HG02870 (cell line): ENCODE results near the gene SEC14L3.

Source experiments
- ATAC-seq: cut with Tn5 transposase; IDR thresholded peaks from one replicate; pipeline ENCODE4 v1.9.1; 2021; ENCODE audit warnings: mild to moderate bottlenecking, moderate library complexity; ENCODE audit not compliant: unreplicated experiment

Gene SEC14L3

DNA sequence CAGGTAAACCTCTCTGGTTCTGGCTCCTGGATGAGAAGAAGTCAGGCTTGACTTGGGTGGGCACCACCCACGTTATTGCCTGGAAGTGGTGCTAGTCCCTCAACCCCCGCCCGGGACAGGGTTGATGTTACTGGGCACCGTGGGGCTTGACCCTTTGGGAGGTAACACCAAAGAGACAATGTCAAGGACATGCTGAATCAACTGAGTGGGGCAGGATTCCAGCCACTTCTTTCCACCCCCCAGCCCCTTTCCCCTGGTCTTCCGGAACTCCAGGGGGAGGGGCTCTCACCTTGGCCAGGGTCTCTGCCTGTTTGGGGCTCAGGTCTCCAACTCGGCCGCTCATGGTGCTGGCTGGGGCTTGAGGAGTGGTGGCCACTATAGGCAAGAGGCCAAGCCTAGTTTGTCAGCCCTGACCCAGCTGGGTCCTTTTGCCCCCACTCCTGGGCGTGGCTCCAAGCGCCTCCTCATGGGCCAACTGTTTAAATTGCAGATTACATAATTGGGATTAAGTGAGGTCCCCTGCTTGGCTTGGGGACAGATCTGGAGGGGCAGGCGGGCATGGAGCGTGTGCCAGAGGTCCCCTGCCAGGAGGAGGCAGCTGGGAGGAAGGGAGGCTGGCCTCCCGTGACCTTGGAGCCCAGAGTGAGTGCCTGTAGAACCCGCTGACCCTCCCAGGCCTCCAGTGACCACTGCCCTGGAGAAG is at the start of gene SEC14L3:
Gene SEC14L3, minus strand, starts transcription at position 402 of the 703 bp plus-strand sequence. Its CDS starts 59 bp downstream, at position 343.
- ATAC-seq, result no peak

DNA sequence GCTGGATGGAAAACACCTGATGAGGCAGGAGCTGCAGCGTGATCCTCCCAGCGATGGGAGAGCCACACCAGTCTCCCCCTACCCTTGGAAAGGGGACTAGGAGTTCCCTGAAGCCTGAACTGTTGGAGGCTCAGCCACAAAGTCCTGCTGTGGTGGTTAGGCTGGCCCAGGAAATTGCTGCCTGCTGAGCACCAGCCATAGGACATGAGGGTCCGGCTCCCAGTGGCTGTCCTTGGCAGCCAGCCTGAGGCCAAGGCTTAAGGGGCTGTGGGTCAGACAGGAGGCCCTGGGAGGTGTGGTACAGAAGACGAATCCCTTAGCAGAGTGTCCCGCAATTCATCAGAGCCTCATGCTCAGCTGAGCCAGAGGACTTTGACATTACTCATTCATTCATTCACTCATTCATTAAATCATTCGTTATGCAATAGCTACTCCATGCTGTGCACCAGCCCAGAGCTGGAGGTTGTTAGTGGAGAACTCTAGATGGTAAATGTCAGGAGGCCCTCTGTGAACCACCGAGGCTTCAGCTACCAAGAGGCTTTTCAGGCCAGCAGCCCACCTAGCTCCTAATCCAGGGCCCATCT is 48.1 kb upstream of the SEC14L3 start:
- no peak for ATAC-seq

DNA sequence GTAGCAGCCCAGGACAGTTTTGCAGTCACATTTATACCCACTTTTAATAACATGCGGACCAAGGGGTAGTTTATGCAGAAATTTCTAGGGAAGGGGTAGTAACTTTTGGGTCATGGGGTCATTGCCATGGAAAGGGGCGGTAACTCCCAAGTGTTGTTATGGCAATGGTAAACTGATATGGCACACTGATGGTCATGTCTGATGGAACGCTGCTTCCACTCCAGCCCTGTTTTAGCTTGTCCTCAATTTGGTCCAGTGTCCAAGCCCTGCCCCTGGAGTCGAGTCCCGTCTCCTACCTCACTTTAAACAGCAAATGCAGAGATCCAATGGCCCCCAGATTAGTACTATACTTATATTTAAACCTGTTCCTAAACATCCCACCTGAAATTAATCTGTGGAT is 44.9 kb upstream of the SEC14L3 start:
- ATAC-seq, result no peak

DNA sequence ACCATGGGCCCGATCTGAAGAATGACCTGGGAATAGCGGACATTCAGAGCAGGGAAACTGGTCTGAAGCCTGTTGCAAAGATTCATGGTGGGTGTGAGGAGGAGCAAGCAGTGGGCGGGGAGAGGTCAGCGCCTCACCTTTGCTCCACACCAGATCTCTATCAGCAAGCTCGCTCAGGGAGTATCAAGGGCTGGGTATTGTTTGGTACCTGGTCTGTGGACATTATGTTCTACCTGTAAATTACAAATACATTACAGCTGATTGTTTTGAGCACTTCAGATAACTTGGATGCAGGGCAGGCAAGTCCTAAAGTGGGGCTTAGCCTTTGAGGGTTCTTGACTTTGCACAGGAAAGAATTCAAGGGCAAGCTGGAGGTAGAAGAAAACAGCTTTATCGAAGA is 44.5 kb upstream of the SEC14L3 start:
- ATAC-seq, result no peak

DNA sequence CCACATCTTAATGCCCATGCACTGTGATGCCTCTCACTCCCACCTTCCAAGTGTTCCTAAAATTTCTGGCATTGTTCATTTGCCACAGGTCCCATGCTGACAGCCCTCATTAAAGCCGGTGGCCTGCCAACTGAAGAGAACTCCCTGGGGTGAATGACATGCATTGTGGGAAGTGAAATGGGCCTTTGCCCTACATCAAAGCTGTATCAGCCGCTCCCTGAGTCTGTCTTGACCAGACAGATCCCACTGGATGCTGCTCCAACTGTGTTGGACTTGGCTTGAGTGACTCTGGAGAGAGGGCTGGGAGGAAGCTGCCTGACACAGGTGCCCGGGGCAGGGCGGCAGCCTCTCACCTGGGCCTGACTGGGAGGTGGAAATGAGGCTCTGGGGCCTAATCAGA is 42.4 kb upstream of the SEC14L3 start:
- no peak for ATAC-seq

DNA sequence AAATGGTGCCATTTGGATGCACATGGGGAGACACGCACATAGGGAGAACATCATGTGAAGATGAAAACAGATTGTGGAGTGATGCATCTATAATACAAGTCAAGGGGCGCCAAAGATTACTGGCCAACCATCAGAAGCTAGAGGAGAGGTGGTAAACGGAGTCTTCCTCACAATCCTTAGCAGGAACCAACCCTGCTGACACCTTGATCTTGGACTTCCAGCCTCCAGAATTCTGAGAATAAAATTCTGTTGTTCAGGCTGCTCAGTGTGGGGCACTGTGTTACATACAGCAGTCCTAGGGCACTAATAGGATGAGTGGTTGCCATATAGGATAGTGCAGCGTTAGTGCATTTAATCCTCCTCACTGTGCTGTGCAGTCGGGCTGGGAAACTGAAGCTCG is 41.6 kb upstream of the SEC14L3 start:
- ATAC-seq, result no peak

DNA sequence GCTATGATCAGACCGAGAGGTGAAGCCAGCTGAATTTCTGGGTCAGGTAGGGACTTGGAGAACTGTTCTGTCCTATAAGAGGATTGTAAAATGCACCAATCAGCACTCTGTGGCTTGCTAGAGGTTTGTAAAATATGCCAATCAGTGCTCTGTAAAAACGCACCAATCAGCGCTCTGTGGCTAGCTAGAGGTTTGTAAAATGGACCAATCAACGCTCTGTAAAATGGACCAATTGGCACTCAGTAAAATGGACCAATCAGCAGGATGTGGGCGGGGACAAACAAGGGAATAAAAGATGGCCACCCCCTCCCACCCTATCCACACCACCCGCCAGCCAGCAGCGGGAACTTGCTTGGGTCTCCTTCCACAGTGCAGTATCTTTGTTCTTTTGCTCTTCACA is 40.1 kb upstream of the SEC14L3 start:
- ATAC-seq, result no peak

DNA sequence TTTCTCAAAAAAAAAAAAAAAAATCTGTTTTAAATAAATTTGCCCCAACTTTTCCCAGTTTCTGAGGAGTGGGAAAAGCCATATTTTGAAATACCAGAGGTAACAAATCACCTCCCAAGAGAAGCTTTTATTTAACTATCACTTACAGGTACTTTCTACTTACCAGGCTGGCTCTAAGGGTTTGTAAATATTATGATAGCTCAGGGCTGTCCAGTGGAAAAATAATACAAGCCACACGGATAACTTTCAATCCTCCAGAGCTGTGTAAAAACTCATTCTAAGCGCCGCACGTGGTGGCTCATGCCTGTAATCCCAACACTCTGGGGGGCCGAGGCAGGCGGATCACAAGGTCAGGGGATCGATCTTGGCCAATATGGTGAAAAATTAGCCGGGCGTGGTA is 39.3 kb upstream of the SEC14L3 start:
- no peak for ATAC-seq

DNA sequence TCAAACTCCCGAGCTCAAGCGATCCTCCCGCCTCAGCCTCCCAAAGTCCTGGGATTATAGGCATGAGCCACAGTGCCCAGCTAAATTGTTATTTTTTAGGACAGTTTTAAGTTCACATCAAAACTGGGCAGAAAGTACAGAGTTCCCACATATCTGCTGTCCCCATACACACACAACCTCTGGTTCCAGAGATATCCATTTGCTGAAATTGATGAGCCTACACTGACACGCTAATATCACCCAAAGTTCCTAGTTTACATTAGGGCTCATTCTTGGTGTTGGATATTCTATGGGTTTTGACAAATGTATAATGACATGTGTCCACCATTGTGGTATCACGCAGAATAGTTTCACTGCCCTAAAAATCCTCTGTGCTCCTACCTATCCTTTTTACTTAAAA is 36.4 kb upstream of the SEC14L3 start:
- ATAC-seq, result no peak

DNA sequence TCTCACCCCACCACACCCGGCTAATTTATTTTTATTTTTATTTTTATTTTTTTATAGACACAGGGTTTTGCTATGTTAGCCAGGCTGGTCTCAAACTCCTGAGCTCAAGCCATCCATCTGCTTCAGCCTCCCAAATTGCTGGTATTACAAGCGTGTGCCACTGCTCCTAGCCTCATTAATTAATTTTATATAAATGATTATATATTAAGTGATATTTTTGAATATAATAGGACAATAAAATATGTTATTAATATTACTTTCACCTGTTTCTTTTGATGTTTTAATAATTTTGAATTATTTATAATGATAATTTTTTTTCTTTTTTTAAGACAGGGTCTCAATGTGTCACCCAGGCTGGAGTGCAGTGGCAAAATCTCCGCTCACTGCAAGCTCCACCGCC is 35.9 kb upstream of the SEC14L3 start:
- no peak for ATAC-seq

DNA sequence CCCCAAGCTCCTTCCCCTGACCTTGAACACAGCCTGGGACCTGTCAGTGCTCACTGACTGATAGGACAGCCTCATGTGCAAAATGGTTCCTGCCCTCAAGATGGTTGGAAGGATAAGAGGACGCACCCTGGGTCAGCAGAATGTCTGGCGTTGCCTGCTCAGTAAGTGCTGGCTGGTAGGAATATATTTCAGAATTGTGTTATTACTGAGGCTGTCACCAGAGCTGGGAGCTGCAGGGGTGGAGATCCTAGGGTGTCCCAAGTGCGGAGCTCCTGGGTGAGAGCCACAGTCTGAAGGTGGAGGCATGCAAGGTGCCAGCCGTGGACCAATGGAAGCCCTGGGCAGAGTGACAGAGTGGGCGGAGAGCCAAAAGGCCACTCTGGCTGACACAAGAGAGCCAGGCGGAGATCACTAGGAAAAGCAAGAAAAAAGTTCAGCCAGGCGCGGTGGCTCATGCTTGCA is 34.7 kb upstream of the SEC14L3 start:
- no peak for ATAC-seq

DNA sequence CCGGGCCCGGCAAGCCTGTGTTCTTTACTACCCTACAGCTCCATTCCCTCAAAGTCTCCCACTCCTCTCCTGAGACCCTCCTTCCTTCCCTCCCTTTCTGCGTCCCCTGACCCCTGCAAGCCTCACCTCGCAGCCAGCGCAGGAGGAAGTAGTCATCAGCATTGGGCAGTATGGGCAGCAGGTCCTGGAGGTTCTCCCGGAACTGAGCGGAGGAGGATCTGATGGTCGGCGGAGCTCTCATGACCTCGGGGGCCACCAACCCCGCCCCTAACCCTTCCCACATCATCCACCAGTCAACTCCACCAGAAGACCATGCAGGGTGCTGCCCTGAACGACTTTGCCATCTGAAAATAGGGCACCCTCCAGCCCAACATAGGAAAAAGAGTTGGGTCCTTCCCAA is 31.7 kb upstream of the SEC14L3 start:
- no peak for ATAC-seq

DNA sequence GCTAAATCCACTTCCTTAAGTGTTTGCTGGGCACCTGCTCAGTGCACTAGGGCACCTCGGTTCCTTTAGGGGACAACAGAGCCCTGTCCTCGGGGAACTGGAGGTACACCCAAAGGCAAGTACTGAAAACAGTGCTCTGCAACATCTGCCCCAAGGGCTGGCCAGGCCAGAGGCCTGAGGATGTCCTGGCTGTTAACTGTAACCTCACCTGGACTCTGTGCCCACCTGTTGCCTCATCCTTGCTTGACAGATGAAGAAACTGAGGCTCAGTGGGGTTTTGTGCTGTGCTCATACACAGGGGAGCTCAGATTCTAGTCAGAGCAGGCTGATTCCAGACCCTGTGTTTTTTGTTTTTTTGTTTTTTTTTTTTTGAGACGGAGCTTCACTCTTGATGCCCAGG is 31.1 kb upstream of the SEC14L3 start:
- ATAC-seq, result no peak

DNA sequence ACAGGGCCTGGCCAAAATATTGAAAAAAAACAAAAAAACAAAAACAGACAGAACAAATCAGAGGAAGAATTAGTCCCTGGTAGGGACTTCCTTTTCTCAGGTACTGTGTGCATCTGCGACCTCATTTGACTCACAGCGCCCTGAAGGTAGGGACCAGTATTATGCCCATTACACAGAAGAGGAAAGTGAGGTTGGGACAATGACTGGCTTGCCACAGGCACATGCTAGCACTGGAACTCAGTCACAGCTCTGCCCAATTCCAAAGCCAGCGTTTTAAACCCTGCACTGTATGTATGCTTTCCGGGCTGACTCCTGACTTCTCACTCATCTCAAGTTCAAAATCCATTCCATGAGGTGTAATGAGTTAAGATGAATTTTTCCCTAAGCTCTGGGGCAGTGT is 30.3 kb upstream of the SEC14L3 start:
- ATAC-seq, result no peak

DNA sequence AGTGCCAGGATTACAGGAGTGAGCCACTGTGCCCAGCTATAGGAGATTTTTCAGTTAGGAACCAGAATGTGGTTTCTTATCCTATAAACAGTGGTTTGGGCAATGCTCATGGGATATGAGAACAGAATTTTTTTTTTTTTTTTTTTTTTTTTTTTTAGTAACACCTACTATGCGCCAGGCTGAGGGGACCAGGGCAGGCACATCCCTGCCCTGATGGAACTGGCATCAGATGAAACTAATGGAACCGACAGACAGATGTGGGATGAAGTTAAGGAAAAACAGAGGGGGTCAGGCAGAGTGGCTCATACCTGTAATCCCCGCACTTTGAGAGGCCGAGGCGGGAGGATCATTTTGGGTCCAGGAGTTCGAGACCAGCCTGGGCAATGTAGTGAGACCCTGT is 28.8 kb upstream of the SEC14L3 start:
- ATAC-seq, result no peak

DNA sequence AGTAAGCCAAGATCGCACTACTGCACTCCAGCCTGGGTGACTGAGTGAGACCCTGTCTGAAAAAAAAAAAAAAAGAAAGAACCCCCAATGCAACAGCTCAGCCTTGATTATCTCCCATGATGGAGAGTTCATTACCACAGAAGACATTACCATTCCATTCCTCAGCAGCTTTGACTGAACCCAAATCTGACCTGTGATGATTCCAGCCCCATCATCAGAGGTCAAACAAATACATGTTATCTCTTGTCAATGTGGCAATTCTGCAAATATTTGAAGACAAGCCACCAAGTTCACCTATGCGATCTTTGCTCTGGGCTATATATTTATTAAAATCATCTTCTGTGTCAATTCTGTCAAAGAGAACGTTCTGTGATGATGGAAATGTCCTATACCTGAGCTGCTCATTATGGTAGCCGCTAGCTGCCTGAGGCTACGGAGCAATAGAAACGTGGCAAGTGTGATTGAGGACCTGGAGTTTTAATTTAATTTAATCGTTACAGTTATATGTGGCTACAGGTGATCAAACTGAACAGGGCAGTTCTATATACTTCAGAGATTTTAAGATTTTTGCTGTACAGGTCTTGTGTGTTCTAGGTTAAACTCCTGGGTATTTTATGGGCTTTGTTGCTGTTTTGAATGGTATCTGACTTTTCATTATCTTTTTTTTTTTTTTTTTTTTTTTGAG is 25.8 kb upstream of the SEC14L3 start:
- no peak for ATAC-seq

DNA sequence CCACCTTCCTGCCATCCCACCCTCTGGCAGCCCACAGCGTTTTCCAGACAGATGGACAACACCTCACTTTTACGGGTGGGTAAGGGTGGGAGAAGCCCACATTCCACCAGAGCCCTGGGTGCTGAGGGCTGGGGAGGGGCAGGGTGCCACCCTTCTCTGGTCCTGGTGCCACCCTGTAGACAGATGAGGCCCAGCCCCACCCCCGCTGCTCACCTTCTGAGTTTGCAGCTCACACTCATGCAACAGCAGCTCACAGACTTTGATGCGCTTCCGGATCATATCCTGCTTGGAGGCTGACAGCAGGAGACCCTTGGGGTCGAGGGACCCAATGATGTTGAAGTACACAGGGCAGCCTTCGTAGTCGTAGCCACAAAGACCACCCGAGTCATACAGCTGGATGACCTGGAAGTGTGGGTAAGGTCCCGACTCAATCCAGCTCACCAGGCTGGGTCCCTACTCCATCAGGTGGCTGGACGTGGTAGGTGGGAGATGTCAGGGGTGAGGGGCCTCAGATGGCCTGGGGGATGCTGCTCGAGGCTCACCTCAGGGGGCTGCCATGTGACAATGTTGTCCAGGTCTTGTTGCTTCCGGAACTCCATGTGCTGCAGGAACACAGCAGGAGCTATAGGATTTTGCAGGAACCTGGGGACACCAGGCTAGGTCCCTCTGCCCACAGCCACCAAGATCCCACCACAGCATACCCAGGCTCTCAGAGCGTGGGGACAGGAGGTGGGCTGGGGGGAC is 23.4 kb upstream of the SEC14L3 start:
- no peak for ATAC-seq

DNA sequence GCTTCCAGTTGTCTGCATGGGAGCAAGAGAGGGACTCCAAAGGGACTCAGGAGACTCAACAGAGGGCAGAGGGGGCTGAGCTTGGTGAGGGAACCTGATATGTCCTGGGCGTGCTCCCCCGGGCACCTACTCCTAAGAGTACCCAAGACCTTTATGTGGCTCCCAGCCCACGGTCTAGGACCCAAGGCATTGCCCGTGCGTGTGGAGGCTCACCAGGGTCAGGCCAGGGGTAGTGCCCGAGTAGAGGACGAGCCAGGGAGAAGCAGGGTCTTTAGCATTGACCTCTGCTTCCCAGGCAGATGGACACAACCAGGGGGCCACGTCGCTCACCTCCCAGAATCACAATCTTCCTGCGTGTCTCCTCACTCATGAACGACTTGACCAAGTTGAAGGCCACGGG is 20.3 kb upstream of the SEC14L3 start:
- no peak for ATAC-seq

DNA sequence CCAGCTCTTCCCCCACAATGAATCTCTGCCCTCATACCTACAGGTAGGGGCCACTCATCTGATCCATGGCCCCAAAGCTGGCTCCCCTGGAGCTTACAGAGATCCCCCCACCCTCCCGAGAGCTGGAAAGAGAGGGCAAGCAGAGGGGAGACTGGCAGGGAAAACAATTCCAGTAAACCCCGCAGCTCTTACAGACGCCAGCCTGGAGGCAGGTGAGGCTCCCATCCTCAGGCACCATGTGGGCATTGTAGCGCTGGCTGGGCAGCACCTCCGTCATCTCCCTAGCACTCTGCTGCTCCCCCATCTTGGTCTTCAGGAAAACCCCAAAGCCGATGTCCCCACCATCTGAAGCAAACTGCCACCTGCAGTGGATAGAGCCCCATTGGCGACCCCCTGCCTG is 19.6 kb upstream of the SEC14L3 start:
- ATAC-seq, result no peak

DNA sequence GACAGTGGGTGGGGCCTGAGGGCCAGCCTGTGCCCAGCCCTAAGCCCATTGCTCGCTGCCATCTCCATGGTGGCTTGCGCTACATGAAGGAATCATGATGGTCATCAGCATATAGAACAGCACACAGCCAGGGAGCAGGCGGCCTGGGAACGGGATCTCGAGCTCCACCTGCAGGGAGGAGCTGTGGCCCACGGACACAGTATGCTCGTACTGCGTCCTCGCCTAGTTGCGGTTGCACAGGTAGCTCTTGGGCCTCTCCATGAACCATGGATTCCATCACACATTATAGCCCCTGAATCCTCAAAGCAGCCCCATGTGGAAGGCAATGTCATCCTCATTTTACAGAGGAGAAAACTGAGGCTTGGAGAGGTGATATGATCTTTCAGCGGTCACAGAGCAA is 18.6 kb upstream of the SEC14L3 start:
- ATAC-seq, result no peak

DNA sequence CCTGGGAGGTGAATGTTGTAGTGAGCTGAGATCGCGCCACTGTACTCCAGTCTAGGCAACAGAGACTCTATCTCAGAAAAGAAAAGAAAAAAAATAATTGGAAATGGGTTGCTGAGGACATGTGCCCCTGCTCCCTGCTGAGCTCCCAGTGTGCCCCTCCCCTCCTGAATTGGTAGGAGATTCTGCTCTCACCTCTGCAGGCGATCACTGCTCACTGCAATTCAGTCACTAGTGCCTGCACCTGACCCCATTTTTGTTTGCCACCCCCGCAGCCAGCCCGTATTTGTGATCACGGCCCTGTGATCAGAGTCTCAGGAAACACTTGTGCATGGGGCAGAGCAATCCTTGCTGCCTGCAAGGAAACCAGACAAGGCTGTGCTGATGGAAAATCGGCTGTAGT is 16.3 kb upstream of the SEC14L3 start:
- no peak for ATAC-seq

DNA sequence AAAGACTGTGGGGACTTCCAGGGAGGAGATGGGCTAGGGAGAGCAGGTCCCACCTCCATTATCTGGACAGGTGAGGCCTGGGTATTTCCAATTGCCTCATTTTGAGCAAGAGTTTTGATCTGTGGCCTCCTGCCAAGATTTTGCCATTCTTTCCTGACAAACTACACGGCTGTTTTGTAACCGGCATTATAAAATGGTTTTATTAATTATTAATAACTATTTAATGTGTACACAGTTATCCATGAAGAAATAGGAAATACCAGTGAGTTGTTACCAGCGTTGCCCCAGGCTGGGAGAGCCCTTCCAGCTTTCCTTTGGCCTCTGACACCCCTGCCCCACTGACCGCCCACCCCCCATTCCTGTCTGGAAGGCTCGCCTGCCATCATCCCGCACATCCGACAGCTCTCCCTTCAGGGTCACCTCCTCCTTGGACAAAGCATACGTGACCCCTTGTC is 14.9 kb upstream of the SEC14L3 start:
- ATAC-seq, result no peak
